ENCODE results near the gene TMEM187.

Gene TMEM187

DNA sequence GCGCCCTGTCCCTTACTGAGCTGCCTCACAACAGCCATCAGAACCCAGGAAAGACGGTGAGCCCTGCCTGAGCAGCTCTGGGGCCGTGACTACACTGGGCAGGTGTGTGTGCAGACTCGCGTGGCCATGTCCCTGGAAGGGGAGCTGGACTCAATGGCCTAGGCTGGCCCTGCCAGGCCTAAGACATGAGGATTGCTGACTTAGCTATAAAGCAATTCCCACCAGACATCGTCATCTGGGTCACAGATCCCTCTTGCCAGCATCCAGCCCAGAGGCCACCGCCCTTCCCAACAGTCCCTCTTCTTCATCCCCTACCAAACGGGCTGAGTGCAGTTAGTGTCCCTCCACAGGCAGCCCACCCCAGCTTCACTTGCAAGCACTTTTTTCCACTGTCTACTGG lies 41.4 kb upstream of the TMEM187 start:
- H3K27ac ChIP-seq = no peak overlapping the region
- TF ChIP-seq ZFX (IDR thresholded peaks at IDR 0.05) = no peak
- TF ChIP-seq, protein P1, sequence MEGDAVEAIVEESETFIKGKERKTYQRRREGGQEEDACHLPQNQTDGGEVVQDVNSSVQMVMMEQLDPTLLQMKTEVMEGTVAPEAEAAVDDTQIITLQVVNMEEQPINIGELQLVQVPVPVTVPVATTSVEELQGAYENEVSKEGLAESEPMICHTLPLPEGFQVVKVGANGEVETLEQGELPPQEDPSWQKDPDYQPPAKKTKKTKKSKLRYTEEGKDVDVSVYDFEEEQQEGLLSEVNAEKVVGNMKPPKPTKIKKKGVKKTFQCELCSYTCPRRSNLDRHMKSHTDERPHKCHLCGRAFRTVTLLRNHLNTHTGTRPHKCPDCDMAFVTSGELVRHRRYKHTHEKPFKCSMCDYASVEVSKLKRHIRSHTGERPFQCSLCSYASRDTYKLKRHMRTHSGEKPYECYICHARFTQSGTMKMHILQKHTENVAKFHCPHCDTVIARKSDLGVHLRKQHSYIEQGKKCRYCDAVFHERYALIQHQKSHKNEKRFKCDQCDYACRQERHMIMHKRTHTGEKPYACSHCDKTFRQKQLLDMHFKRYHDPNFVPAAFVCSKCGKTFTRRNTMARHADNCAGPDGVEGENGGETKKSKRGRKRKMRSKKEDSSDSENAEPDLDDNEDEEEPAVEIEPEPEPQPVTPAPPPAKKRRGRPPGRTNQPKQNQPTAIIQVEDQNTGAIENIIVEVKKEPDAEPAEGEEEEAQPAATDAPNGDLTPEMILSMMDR (conservative IDR thresholded peaks at IDR 0.05) = no peak

DNA sequence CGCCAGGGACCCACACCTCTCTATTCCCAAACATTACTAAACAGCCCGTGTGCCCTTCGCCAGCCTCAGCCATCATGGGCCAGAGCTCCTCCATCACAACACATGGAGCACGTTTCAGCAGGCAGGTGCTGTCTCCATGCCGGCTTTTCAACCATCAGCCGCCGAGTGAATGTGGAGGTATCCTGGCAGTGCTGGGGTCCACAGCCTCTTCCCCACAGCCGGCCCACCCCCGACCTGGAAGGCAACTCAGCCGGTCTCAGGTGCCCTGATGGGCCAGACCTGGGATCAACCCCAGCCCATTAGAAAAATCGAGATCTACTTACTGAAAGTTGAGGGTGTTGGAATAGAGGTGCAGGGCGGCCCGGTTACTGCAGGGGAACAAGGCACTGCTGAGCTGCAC lies 40.8 kb upstream of the TMEM187 start:
- no peak overlapping the region for H3K27ac ChIP-seq
- no peak for TF ChIP-seq ZFX (IDR thresholded peaks at IDR 0.05)
- TF ChIP-seq, protein P1 (conservative IDR thresholded peaks at IDR 0.05) = no peak

DNA sequence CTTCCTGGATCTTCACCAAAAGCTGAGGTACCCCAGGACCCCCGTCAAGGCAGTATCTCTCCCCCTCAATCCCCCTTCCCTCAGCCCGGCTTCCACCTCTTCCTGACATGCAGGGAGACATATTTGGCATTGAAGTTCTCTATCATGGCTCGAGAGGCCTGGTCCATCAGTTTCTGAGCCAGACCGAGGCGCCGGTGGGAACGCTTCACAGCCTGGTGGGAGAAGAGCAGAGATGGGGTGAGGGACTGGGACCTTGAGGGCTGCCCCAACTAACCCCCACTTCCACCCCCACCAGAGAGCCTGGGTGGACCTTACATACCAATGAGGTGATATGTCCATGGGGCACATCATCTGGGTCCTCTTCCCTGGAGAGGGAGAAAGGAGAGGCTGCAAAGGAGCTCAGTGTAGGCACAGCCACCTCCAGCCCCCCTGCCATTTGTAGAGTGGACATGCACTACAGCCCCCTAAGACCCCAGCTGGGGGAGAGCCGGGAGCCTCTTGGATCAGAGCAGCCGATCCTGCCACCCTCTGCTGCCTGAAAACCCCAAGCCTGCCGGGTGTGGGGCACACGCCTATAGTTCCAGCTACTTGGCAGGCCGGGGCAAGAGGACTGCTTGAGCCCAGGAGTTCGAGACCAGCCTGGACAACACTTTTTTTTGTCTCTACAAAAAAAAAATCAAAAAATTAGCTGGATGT lies 40.2 kb upstream of the TMEM187 start:
- TF ChIP-seq, protein P1 (conservative IDR thresholded peaks at IDR 0.05) = no peak
- TF ChIP-seq ZFX (IDR thresholded peaks at IDR 0.05) = no peak
- H3K27ac ChIP-seq = 0 out of 2 replicates have a peak overlapping the region, but pooled peaks have one; percentile 8

DNA sequence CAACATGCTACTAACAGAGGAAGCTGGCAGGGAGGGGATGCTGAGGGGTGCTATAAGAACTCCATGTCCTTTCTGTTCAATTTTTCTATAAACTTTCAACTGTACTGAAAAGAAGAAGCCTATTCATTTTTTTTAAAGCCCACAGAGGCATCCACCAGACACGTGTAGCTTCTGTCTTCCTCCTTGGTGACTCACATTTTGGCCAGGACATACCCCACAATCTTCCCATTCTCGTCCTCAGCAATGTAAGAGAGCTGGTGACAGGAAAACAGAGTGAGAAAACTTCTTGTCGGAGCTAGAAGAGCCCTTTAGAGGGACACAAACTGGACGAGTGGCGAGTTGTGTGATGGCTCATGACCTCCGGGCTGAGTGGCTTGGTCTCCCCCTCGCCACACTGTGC lies 38.8 kb upstream of the TMEM187 start:
- no peak for TF ChIP-seq ZFX (IDR thresholded peaks at IDR 0.05)
- TF ChIP-seq, protein P1 (conservative IDR thresholded peaks at IDR 0.05) = no peak
- peak overlapping the region; percentile 96 for H3K27ac ChIP-seq

DNA sequence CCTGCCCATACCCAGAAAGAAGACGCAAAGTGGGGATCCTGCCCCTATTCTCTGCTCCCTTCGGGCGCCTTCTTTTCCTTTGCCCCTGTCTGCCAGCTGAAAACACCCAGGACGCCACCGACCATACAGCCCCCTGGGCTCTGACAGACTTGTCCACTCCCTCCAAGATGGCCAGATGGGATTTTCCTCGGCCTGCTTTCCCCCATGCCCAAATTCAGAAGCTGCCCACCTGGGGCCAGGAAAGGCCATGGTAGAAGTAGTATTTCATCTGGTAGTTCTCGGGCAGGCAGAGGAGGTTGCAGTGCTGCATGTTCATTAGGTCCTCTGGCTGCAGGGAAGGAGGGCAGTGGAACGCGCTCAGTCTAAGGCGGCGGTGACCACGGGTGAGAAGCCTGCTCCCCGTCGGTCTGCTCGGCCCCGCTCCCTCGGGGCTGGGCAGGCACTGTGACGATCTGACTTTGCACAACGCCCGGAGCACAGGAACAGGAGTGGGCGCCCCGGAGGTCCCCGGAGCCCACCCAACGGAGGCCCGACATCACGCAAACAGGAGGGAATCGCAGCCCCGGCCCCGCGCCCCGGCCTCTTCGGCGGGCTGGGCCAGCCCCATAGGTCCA lies 38.3 kb upstream of the TMEM187 start:
- TF ChIP-seq, protein P1 (conservative IDR thresholded peaks at IDR 0.05) = no peak
- no peak; the same call in 1 of the 2 replicates for TF ChIP-seq ZFX (IDR thresholded peaks at IDR 0.05)
- H3K27ac ChIP-seq = peak overlapping the region; percentile 96

DNA sequence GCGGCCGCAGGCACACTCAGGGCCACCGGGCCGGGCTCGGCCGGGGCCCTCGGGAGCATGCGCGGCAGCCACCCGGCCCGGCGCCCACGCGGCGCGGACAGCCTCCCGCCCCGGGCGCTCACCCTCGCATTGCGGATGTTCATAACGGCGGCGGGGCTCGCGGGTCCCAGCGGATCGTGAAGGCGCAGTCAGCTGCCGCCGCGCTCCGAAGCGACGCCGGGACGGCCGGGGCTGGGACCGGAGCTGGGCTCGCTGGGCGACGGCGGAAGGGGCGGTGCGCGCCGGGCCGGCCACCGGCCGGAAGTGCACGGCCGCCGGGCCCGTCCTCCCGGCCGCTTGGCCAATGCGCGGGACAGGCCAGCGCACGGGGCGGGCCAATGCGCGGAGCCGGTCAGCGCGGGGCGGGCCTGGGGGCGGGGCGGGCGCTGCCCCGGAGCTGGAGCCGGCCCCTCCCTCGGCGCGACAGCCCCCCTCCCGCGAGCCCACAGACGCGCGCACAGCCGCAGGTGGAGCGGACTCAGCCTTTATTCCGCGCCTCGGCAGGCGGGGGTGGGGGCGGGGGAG lies 37.7 kb upstream of the TMEM187 start, which contains the start of gene NAA10:
NAA10 (minus strand) TSS at position 276 of the 564 bp plus-strand sequence; CDS start at position 143, 133 bp downstream.
- peak; percentile 62 for TF ChIP-seq ZFX (IDR thresholded peaks at IDR 0.05)
- TF ChIP-seq, protein P1 (conservative IDR thresholded peaks at IDR 0.05) = no peak
- H3K27ac ChIP-seq = peak within 1 kb of the TSS; percentile 96

DNA sequence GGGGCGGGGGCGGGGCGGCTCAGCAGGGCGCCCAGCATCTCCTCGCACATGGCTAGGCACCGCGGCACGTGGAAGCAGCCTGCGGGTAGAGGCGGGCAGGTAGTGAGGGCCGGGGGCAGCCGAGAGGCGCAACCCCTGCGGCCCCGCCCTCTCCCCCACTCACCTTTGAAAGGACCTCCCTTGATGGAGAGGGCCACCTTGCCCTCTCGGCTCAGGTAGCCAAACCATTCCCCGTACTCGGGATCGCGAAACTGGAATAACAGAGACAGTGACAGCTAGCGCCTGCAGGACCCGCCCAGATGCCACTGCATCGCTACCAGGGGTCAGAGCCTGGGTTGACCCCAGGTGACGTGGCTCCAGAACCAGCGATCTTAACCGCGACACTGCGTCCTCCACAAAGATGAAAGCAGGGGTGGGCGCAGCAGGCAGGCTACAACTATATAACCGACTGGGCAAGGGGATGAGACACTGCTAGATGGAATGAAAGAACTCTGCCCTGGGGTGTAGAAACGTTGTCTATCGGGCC lies 37.2 kb upstream of the TMEM187 start:
- TF ChIP-seq, protein P1 (conservative IDR thresholded peaks at IDR 0.05) = no peak
- TF ChIP-seq ZFX (IDR thresholded peaks at IDR 0.05) = no peak
- H3K27ac ChIP-seq = peak overlapping the region; percentile 96
